D721Med (cell line): ENCODE data around the gene DEPP1.

Experiments used
- DNase-seq: peaks from one replicate; pipeline ENCODE4 v3.0.0; 2011; ENCODE audit warnings: low spot score; ENCODE audit not compliant: insufficient read length
- FAIRE-seq: peaks from 2 replicates; lab custom pipeline; 2011; peaks lifted over from hg19 to GRCh38; lab: Jason Lieb, UNC
- CTCF ChIP-seq: IDR thresholded peaks from 2 replicates; pipeline ENCODE4 v1.5.1; 2012; ENCODE audit warnings: mild to moderate bottlenecking, control low read depth; ENCODE audit not compliant: insufficient read depth; ENCODE audit errors: missing control alignments

The DEPP1 gene

GRCh38 chr10:44993226-44993921 is 14.8 kb upstream of the DEPP1 start:
- DNase-seq: no peak
- FAIRE-seq: no peak
- TF ChIP-seq CTCF: no peak

- FAIRE-seq (no peak), DNase-seq (no peak)
- TF ChIP-seq CTCF: no peak
Measured at GRCh38 chr10:44992732-44993225, 14.2 kb upstream of the DEPP1 start.

GRCh38 chr10:44992070-44992731 is 13.6 kb upstream of the DEPP1 start:
- FAIRE-seq: no peak
- DNase-seq: no peak
- TF ChIP-seq CTCF: no peak

GRCh38 chr10:44991571-44991970 is 13.0 kb upstream of the DEPP1 start:
- FAIRE-seq: no peak

GRCh38 chr10:44990965-44991364 is 12.4 kb upstream of the DEPP1 start:
- DNase-seq (no peak), FAIRE-seq (no peak)
- TF ChIP-seq CTCF: no peak

More at GRCh38 chr10:44991571-44991970, 13.0 kb upstream of the DEPP1 start:
- no peak for TF ChIP-seq CTCF
- DNase-seq: no peak

GRCh38 chr10:44990302-44990655 is 11.7 kb upstream of the DEPP1 start:
- DNase-seq: no peak
- peak; percentile 54 for TF ChIP-seq CTCF
- FAIRE-seq: no peak

GRCh38 chr10:44989597-44990301 is 11.1 kb upstream of the DEPP1 start:
- no peak for TF ChIP-seq CTCF
- DNase-seq: no peak

More at GRCh38 chr10:44989597-44990301, 11.1 kb upstream of the DEPP1 start:
- no peak for FAIRE-seq
